Effector CD4-positive, alpha-beta T cell (primary cell): ENCODE results near the gene AP1AR.

Experiments used
- DNase-seq: peaks from one replicate; pipeline ENCODE4 v3.0.0-alpha.2; 2020

The AP1AR gene

DNA sequence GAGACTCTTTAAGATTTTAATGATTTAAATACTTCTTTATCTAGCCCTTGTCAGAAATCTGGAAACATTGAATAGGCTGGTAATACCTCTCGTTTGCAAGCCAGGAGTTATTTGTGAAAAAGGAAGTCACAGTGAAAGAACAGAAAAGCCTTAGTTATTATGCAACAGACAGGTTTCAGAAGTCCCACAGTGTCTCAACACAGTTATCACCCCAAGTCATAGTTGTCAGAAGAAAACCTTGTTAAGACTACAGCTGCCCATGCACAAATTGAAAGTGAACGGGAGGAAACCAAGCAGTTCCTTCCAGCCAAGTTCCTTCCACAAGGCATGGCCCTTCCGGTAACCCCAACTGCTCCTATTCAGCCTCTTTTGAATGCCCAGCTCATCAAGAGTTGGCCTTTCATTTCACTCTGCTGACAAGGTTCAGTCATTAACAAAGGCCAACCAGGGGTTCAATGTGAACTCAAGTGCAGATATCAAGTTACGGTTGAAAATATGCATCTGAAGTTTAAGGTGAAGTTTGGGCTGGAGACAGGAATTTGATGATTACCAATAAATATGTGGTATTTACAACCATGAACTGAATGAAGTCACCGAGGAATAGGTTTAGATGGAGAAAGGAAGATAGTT lies 81.1 kb downstream of the AP1AR start:
- no peak for DNase-seq

DNA sequence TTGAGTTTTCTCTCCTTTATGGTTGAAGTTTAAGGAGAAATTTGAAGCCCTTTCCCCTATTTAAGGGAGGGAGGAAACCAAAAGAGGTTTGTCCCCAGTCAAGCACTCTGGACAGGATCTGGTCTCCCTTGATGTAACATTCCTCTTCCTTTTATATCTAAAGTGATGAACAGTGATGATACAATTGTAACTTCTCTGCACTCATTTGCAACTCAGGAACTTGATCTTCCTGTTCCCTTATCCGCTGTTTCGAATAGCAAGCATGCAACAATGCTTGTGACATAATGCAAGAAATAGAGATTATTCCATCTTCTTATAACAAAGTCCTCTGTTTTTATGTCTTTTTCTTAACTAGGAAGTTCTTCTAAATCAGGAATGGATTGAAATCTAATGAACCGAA lies 83.9 kb downstream of the AP1AR start:
- no peak for DNase-seq

GRCh38 chr4:112316360-112316759 lies 84.8 kb downstream of the AP1AR start:
- DNase-seq = no peak

- no peak for DNase-seq
These were observed 86.9 kb downstream of the AP1AR start for GRCh38 chr4:112318239-112319142.
